Neural crest cell (in vitro differentiated cells): ENCODE results near the gene NMNAT3. TPM values are rescaled to one million over a fixed set of nuclear protein-coding genes. Genes with fewer than 3 reads are reported as not detected.

ENCODE experiments used
- DNase-seq: peaks from one replicate; pipeline ENCODE4 v3.0.0; 2021; ENCODE audit warnings: low read depth, mixed read lengths, low spot score
- H3K27ac Mint-ChIP-seq: one replicate; pipeline ENCODE4 v1.8.0; 2021; ENCODE audit warnings: mild to moderate bottlenecking, mixed read lengths; ENCODE audit not compliant: unreplicated experiment
- H3K27me3 Mint-ChIP-seq: 2 replicates; pipeline ENCODE4 v1.8.0; 2021; ENCODE audit warnings: low read depth, mild to moderate bottlenecking, mixed read lengths
- H3K36me3 Mint-ChIP-seq: 2 replicates; pipeline ENCODE4 v1.8.0; 2021; ENCODE audit warnings: low read depth, mild to moderate bottlenecking, mixed read lengths
- H3K4me1 Mint-ChIP-seq: 2 replicates; pipeline ENCODE4 v1.8.0; 2021; ENCODE audit warnings: mixed read lengths
- H3K4me3 Mint-ChIP-seq: one replicate; pipeline ENCODE4 v1.8.0; 2021; ENCODE audit warnings: mild to moderate bottlenecking, mixed read lengths
- H3K9me3 Mint-ChIP-seq: 2 replicates; pipeline ENCODE4 v1.8.0; 2021; ENCODE audit warnings: mixed read lengths
- total RNA-seq: library from RNA; stranded (reverse); gene quantifications from 2 replicates; pipeline ENCODE4 v1.2.1, GENCODE V29; 2021
- TF ChIP-seq, protein P1 (sequence below): fragments of 200-600 bp; sonication (generic); conservative IDR thresholded peaks from 2 replicates; pipeline ENCODE4 v1.5.0; 2021; ENCODE audit warnings: antibody characterized with exemption, mild to moderate bottlenecking

Gene NMNAT3
- total RNA-seq, 1 donor from 2014 or later: 2.5 TPM

GRCh38 chr3:139524841-139525636 is 152.7 kb downstream of the NMNAT3 start:
- H3K36me3 Mint-ChIP-seq: peaks cover 7% of the 10 kb centered on the region
- no peak overlapping the region for H3K27ac Mint-ChIP-seq
- no peak for DNase-seq
- H3K4me1 Mint-ChIP-seq: no peaks in the 10 kb centered on the region
- TF ChIP-seq, protein P1, sequence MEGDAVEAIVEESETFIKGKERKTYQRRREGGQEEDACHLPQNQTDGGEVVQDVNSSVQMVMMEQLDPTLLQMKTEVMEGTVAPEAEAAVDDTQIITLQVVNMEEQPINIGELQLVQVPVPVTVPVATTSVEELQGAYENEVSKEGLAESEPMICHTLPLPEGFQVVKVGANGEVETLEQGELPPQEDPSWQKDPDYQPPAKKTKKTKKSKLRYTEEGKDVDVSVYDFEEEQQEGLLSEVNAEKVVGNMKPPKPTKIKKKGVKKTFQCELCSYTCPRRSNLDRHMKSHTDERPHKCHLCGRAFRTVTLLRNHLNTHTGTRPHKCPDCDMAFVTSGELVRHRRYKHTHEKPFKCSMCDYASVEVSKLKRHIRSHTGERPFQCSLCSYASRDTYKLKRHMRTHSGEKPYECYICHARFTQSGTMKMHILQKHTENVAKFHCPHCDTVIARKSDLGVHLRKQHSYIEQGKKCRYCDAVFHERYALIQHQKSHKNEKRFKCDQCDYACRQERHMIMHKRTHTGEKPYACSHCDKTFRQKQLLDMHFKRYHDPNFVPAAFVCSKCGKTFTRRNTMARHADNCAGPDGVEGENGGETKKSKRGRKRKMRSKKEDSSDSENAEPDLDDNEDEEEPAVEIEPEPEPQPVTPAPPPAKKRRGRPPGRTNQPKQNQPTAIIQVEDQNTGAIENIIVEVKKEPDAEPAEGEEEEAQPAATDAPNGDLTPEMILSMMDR: no peak
- peaks cover 84% of the 10 kb centered on the region for H3K27me3 Mint-ChIP-seq
- no peak overlapping the region for H3K4me3 Mint-ChIP-seq
- H3K9me3 Mint-ChIP-seq: no peaks in the 10 kb centered on the region

DNA sequence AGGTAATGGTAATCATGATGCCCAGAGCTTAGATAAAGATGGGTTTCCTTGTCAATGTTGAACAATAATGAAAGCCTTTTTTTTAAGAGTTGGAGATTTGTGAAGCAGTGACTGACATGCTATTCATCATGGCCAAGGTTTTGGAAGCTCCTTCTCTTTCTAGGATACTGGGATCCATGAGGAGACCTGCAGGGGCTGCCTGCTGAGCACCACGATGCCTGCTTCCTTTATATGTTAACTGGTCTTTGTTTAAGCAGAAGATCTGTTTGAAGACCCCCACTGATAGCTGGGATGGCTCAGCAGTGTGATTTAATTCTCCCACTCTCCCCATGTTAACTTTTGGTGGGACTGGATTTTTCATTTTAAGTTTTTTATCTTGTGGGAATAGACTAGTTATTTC is 154.1 kb downstream of the NMNAT3 start:
- H3K4me3 Mint-ChIP-seq: no peak overlapping the region
- H3K27ac Mint-ChIP-seq: no peak overlapping the region

GRCh38 chr3:139523166-139523565 is 154.6 kb downstream of the NMNAT3 start:
- Mint-ChIP-seq H3K36me3 (peaks cover 7% of the 10 kb centered on the region), H3K4me1 (no peaks in the 10 kb centered on the region), H3K9me3 (no peaks in the 10 kb centered on the region), H3K27me3 (peaks cover 71% of the 10 kb centered on the region), H3K27ac (no peak overlapping the region), H3K4me3 (no peak overlapping the region)
- DNase-seq: no peak
- TF ChIP-seq, protein P1: no peak

More for the DNA sequence above, 154.1 kb downstream of the NMNAT3 start:
- Mint-ChIP-seq H3K36me3 (peaks cover 7% of the 10 kb centered on the region), H3K9me3 (no peaks in the 10 kb centered on the region), H3K4me1 (no peaks in the 10 kb centered on the region), H3K27me3 (peaks cover 76% of the 10 kb centered on the region)
- DNase-seq: no peak
- TF ChIP-seq, protein P1: no peak

DNA sequence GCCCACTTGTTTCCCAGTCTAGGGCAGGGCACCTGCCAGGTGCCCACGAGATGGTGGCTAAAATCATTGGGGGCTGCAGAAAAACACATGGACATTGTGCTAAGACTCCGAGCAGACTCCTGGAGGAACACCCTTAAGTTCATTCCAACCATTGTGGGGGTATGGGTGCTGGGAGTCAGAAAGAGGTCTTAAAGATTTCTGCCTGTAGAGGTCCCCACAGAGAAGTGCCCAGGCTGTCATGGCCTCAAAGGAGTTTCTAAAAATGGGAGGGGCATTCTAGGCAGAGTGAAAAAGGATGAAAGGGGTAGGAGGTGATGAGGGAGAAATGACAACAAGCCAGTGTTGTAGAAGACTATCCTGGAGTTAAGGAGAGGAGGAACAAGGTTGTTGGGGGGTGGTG is 155.4 kb downstream of the NMNAT3 start:
- H3K4me1 Mint-ChIP-seq: no peaks in the 10 kb centered on the region
- H3K36me3 Mint-ChIP-seq: peaks cover 7% of the 10 kb centered on the region
- H3K9me3 Mint-ChIP-seq: no peaks in the 10 kb centered on the region
- no peak overlapping the region for H3K27ac Mint-ChIP-seq
- H3K4me3 Mint-ChIP-seq: no peak overlapping the region
- TF ChIP-seq, protein P1: no peak
- no peak for DNase-seq
- peaks cover 63% of the 10 kb centered on the region for H3K27me3 Mint-ChIP-seq

DNA sequence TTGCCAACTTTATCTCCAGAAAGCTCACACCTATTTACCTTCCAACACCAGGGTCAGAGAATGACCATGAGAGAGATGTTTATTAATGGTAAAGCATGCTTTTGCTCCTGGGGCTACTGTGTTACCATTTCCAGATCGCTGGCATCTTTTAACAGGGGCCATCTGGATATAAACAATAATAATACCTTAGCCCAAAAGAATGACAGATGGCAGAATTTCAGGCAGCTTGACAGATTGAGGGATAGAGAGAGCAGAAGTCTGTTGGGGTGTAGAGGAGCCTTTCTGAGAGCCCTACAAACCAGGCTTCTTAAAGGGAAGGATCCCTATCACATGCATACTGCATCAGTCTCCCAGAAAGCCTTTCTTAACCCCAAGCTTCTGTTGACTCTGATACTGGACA is 156.0 kb downstream of the NMNAT3 start:
- TF ChIP-seq, protein P1: no peak
- no peak overlapping the region for H3K27ac Mint-ChIP-seq

More for the DNA sequence above, 156.0 kb downstream of the NMNAT3 start:
- DNase-seq: no peak
- H3K27me3 Mint-ChIP-seq: peaks cover 60% of the 10 kb centered on the region
- no peaks in the 10 kb centered on the region for H3K4me1 Mint-ChIP-seq
- no peak overlapping the region for H3K4me3 Mint-ChIP-seq
- H3K36me3 Mint-ChIP-seq: peaks cover 9% of the 10 kb centered on the region
- H3K9me3 Mint-ChIP-seq: no peaks in the 10 kb centered on the region
